PC-3 (cell line): Measurements from ENCODE around the gene PUS3. TPM values are rescaled to one million over a fixed set of nuclear protein-coding genes. Genes with fewer than 3 reads are reported as not detected.

Experiments
- ATAC-seq: fragments of 200-7000 bp; cut with Tn5 transposase; 2 replicates; pipeline ENCODE4 v1.9.1; 2020; ENCODE audit warnings: mild to moderate bottlenecking, moderate library complexity
- BruUV-seq: library from RNA; stranded (reverse); fragments of 400-500 nt; replicated peaks from 2 replicates; lab custom pipeline; 2021; lab: Mats Ljungman, UMichigan
- CTCF ChIA-PET: fragments of 300-600 bp; sonication (Branson Sonifier 250); formaldehyde crosslinking; loops from one replicate; lab custom pipeline; 2022; ENCODE audit warnings: antibody characterized with exemption; lab: Charles Lee
- POLR2A ChIA-PET: fragments of 300-600 bp; sonication (Branson Sonifier 250); formaldehyde crosslinking; loops from one replicate; lab custom pipeline; 2022; ENCODE audit warnings: antibody characterized with exemption; ENCODE audit not compliant: unreplicated experiment; lab: Charles Lee
- DNase-seq: peaks from one replicate; pipeline ENCODE4 v3.0.0-alpha.2; 2015
- H2AFZ ChIP-seq: fragments of 300-600 bp; sonication (generic); 2 replicates; pipeline ENCODE4 v1.6.0; 2016; ENCODE audit warnings: antibody characterized with exemption, low read length
- H3F3A ChIP-seq: fragments of 300-600 bp; sonication (generic); one replicate; pipeline ENCODE4 v1.6.0; 2017; ENCODE audit warnings: antibody characterized with exemption, low read length, control low read depth, mild to moderate bottlenecking; ENCODE audit not compliant: unreplicated experiment
- H3K27ac ChIP-seq: fragments of 300-600 bp; sonication (generic); 2 replicates; pipeline ENCODE4 v1.5.1; 2016; ENCODE audit warnings: mild to moderate bottlenecking, low read length
- H3K27me3 ChIP-seq: fragments of 300-600 bp; sonication (generic); 2 replicates; pipeline ENCODE4 v1.6.1; 2016; ENCODE audit warnings: low read length, mixed read lengths
- H3K36me3 ChIP-seq: fragments of 300-600 bp; sonication (generic); 2 replicates; pipeline ENCODE4 v1.6.1; 2016; ENCODE audit warnings: low read depth, mixed run types, low read length, mixed read lengths
- H3K4me1 ChIP-seq: fragments of 300-600 bp; sonication (generic); 2 replicates; pipeline ENCODE4 v1.5.1; 2016; ENCODE audit warnings: low read length; ENCODE audit not compliant: insufficient read depth
- H3K4me2 ChIP-seq: fragments of 300-600 bp; sonication (generic); 2 replicates; pipeline ENCODE4 v1.6.0; 2016; ENCODE audit warnings: low read length
- H3K4me3 ChIP-seq: fragments of 300-600 bp; sonication (generic); 2 replicates; pipeline ENCODE4 v1.5.1; 2016; ENCODE audit warnings: mild to moderate bottlenecking, low read length, mixed read lengths
- H3K79me2 ChIP-seq: fragments of 300-600 bp; sonication (generic); 2 replicates; pipeline ENCODE4 v1.6.1; 2017; ENCODE audit warnings: low read length, mixed read lengths
- H3K9ac ChIP-seq: fragments of 300-600 bp; sonication (generic); 2 replicates; pipeline ENCODE4 v1.6.0; 2016; ENCODE audit warnings: mild to moderate bottlenecking, low read length
- H3K9me2 ChIP-seq: fragments of 300-600 bp; sonication (generic); replicated peaks from 2 replicates; pipeline ENCODE4 v1.6.1; 2016; ENCODE audit warnings: mixed run types, low read length, mixed read lengths
- H3K9me3 ChIP-seq: fragments of 300-600 bp; sonication (generic); 2 replicates; pipeline ENCODE4 v1.6.1; 2016; ENCODE audit warnings: low read length, mixed read lengths
- H4K20me1 ChIP-seq: fragments of 300-600 bp; sonication (generic); 2 replicates; pipeline ENCODE4 v1.6.1; 2016; ENCODE audit warnings: low read length, mixed read lengths
- CTCF ChIP-seq: fragments of 300-600 bp; sonication (generic); conservative IDR thresholded peaks from 2 replicates; pipeline ENCODE4 v1.5.1; 2017; ENCODE audit warnings: antibody characterized with exemption, low read depth, mild to moderate bottlenecking, low read length
- EZH2 ChIP-seq: fragments of 300-600 bp; sonication (generic); IDR thresholded peaks from one replicate; pipeline ENCODE4 v1.6.1; 2017; ENCODE audit warnings: antibody characterized with exemption, mild to moderate bottlenecking, low read length; ENCODE audit not compliant: unreplicated experiment
- EZH2phosphoT487 ChIP-seq: fragments of 300-600 bp; sonication (generic); IDR thresholded peaks from 2 replicates; pipeline ENCODE4 v1.6.1; 2018; ENCODE audit warnings: mild to moderate bottlenecking, antibody characterized with exemption, low read length, borderline replicate concordance
- intact Hi-C: fragments of 100-400 bp; cut with micrococcal nuclease; formaldehyde crosslinking; loops from 2 replicates; pipeline ENCODE4 v1.9.0; 2023
- total RNA-seq: library from RNA; depleted of rRNA; stranded (reverse); fragments of >200 nt; gene quantifications from 2 replicates; pipeline ENCODE4 v1.2.3, GENCODE V29; 2014

PUS3 gene
- total RNA-seq, 1 experiment from 2014 or later = 26.2 TPM

DNA sequence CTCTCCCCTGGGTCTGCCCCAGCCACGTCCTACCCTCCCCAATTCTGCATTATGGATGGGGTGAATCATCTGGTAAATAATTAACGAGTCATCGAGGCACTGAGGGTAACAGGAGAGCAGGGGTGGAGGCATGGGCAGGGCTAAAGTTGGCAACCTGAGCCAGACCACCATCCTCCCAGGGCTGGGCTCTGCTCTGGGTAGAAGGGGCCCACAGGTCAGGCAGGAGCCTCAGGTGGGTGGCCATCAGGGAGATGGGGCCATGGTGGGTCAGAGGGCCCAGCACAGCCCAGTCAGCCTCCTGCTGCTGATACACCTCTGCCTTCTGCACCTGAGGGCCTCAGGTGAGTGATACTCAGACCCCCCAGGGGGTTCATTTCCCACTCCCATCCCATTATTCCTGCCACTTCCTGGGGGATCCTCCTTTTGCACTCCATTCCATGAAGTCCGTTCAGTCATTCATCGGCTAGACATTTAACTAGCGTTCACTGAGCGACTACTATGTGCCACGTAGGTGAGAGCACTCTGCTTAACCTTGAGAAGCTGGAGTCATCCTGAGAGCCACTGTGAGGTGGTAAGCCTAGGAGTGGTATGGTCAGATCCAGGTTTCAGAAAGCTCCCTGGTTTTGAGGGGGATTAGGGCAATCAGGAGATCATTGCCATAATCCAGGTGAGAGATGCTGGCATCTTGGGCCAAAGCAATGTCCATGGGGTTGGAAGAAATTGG, 43.0 kb upstream of the PUS3 start, which contains the start of gene VSIG10L2:
TSS of gene VSIG10L2 (plus strand) at position 248 of the 724 bp plus-strand sequence. CDS start at position 260, 12 bp downstream.
- no peak within 1 kb of the TSS for H3K4me3 ChIP-seq
- CTCF ChIA-PET = no interaction called here
- BruUV-seq = no TSS peak
- intact Hi-C loops = no loop called here
- H3K4me2 ChIP-seq = no peak within 1 kb of the TSS
- no peaks in the 10 kb centered on the region for H4K20me1 ChIP-seq
- no peak for TF ChIP-seq EZH2
- no peak for TF ChIP-seq CTCF
- no peak for TF ChIP-seq EZH2phosphoT487
- H3K4me1 ChIP-seq = peaks cover 6% of the 10 kb centered on the region; the same call in 1 of the 2 replicates
- DNase-seq = peak; percentile 31
- H3K27ac ChIP-seq = no peak within 1 kb of the TSS
- H3K9me2 ChIP-seq = no peaks in the 10 kb centered on the region
- POLR2A ChIA-PET = no interaction called here
- H3K9ac ChIP-seq = no peak within 1 kb of the TSS
- H3F3A ChIP-seq = no peaks in the 10 kb centered on the region
- no peaks in the 10 kb centered on the region for H3K27me3 ChIP-seq
- no peak for ATAC-seq
- no peaks in the 10 kb centered on the region for H3K36me3 ChIP-seq
- H2AFZ ChIP-seq = no peak within 1 kb of the TSS
- no peaks in the 10 kb centered on the region for H3K79me2 ChIP-seq
- H3K9me3 ChIP-seq = no peaks in the 10 kb centered on the region

DNA sequence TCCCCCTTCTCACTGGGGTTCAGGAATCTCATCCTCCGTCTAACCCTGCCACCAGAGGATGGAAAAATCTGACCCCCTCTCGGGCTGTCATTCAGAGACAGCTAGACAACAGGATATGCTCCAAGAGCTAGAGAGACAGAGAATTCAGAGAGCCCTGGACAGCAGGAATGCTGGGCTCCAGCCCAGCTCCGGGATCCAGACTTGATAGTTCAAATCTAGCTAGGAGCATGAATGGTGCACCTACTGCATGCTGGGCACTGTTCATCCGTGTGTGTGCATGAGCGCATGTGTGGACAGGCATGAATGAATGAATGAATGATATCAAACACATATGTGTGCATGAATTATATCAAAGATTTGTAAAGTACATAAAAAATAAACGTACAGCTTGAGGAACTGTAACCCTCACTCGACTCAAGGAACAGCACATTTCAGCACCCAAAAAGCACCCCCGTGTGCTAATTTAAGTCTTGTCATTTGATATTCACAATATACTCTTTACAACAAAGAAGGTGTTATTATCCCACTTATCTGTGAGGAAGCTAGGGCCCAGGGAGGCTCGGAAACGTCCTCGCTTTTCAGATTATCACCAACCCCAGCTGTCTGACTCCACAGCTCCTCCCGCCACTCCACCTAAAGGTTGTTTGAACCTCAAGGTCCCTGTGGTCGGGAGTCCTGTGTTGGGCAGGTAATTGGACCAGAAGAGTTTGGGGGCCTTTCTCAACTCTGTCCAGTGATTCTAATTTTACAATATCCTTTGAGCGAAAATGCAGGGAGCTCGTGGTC, 42.2 kb upstream of the PUS3 start:
- CTCF ChIA-PET = no interaction called here

More for the DNA sequence above, 42.2 kb upstream of the PUS3 start:
- no peak for DNase-seq
- Histone ChIP-seq H3K27me3 (no peaks in the 10 kb centered on the region), H2AFZ (no peak overlapping the region), H3K4me2 (no peak overlapping the region), H3K27ac (no peak overlapping the region), H3K9ac (no peak overlapping the region), H3K4me3 (no peak overlapping the region), H3F3A (no peaks in the 10 kb centered on the region), H3K79me2 (no peaks in the 10 kb centered on the region), H3K9me2 (no peaks in the 10 kb centered on the region), H3K4me1 (peaks cover 6% of the 10 kb centered on the region; the same call in 1 of the 2 replicates), H4K20me1 (no peaks in the 10 kb centered on the region), H3K9me3 (no peaks in the 10 kb centered on the region), H3K36me3 (no peaks in the 10 kb centered on the region)
- intact Hi-C loops = no loop called here
- POLR2A ChIA-PET = no interaction called here
- TF ChIP-seq EZH2 (no peak), CTCF (no peak), EZH2phosphoT487 (no peak)
- ATAC-seq = no peak
- BruUV-seq = no TSS peak
